ENCODE measurements around the gene HSPA12A. TPM values are rescaled to one million over a fixed set of nuclear protein-coding genes. Genes with fewer than 3 reads are reported as not detected.

Gene HSPA12A
- total and polyA plus RNA-seq, 2 of the 13 experiments (the other 11 are each of a cell fraction or from before 2014, with no cell fraction given) = 6.4 to 13.6 TPM

GRCh38 chr10:116694243-116694926 lies 48.0 kb downstream of the HSPA12A start (continued):
- no peak for TF ChIP-seq ZNF562 (CRISPR knock-in tag; IDR thresholded peaks at IDR 0.05; ENCODE audit: borderline replicate concordance)
- no peak for TF ChIP-seq ATAD3A (CRISPR knock-in tag; IDR thresholded peaks at IDR 0.05)
- no peak for TF ChIP-seq GRHL1 (CRISPR knock-in tag; conservative IDR thresholded peaks at IDR 0.05)
- TF ChIP-seq JDP2 (CRISPR knock-in tag; IDR thresholded peaks at IDR 0.05; ENCODE audit: borderline replicate concordance) = no peak
- 0 out of 2 replicates have a peak, but pooled peaks have one; percentile 21 for TF ChIP-seq ZNF362 (CRISPR knock-in tag; IDR thresholded peaks at IDR 0.05; ENCODE audit: borderline replicate concordance)
- TF ChIP-seq NFE2 (CRISPR knock-in tag; IDR thresholded peaks at IDR 0.05) = no peak
- TF ChIP-seq KLF11 (CRISPR knock-in tag; IDR thresholded peaks at IDR 0.05) = no peak
- no peak for TF ChIP-seq TOPORS (CRISPR knock-in tag; IDR thresholded peaks at IDR 0.05)
- TF ChIP-seq ZNF143 (CRISPR knock-in tag; IDR thresholded peaks at IDR 0.05) = no peak
- peak; percentile 52 for TF ChIP-seq SAP130 (CRISPR knock-in tag; IDR thresholded peaks at IDR 0.05; ENCODE audit: low read depth)
- no peak for TF ChIP-seq BRF2 (CRISPR knock-in tag; IDR thresholded peaks at IDR 0.05)
- peak; percentile 12 for TF ChIP-seq XRCC5 (optimal IDR thresholded peaks at IDR 0.05; ENCODE audit: low read length)
- peak; percentile 61; the same call in 1 of the 2 replicates for TF ChIP-seq HNRNPL (IDR thresholded peaks at IDR 0.05; ENCODE audit: low read depth, low read length)
- no peak for TF ChIP-seq ZNF326 (CRISPR knock-in tag; IDR thresholded peaks at IDR 0.05; ENCODE audit: borderline replicate concordance)
- 0 out of 2 replicates have a peak, but pooled peaks have one; percentile 42 for TF ChIP-seq ZNF782 (CRISPR knock-in tag; IDR thresholded peaks at IDR 0.05; ENCODE audit: borderline replicate concordance)
- TF ChIP-seq FOXP1 (IDR thresholded peaks at IDR 0.05) = no peak
- TF ChIP-seq FOXP1 (CRISPR knock-in tag; IDR thresholded peaks at IDR 0.05) = peak; percentile 38; the same call in 1 of the 2 replicates
- no peak for TF ChIP-seq MEF2D (CRISPR knock-in tag; IDR thresholded peaks at IDR 0.05)
- peak; percentile 83 for TF ChIP-seq ZHX1 (CRISPR knock-in tag; IDR thresholded peaks at IDR 0.05; ENCODE audit: low read depth)
- TF ChIP-seq ZNF331 (CRISPR knock-in tag; IDR thresholded peaks at IDR 0.05) = peak; percentile 67; the same call in 1 of the 2 replicates
- TF ChIP-seq ZBTB34 (CRISPR knock-in tag; IDR thresholded peaks at IDR 0.05) = no peak
